Purkinje cell (primary cell): ENCODE results near the gene B3GALT2. TPM values are rescaled to one million over a fixed set of nuclear protein-coding genes. Genes with fewer than 3 reads are reported as not detected.

Experiments used
- polyA plus RNA-seq: library from polyadenylated mRNA; unstranded; fragments of >200 nt; fragmentation: Nextera tagmentation; gene quantifications from 2 replicates; pipeline ENCODE4 v1.2.1, GENCODE V29; 2014

Gene B3GALT2
- 17.1 and 34.0 TPM in 2 replicates for polyA plus RNA-seq

GRCh38 chr1:193185901-193186731, at the start of gene B3GALT2:
TSS of gene B3GALT2 (minus strand) at chr1:193186613. CDS start at chr1:193181562, 5,051 bp downstream.

Other genes with a start within 250 kb of the B3GALT2 start
- gene UCHL5, start 127.3 kb downstream of the B3GALT2 start, polyA plus RNA-seq, result 73.1 and 73.2 TPM in 2 replicates
- gene RO60, start 127.0 kb downstream of the B3GALT2 start, polyA plus RNA-seq, result 101 and 123 TPM in 2 replicates
- gene GLRX2, start 81.2 kb downstream of the B3GALT2 start, polyA plus RNA-seq, result 39.9 and 52.9 TPM in 2 replicates
- 37.6 and 40.1 TPM in 2 replicates for gene CDC73, start 64.6 kb downstream of the B3GALT2 start, polyA plus RNA-seq